ENCODE data around the gene USP5.

DNA sequence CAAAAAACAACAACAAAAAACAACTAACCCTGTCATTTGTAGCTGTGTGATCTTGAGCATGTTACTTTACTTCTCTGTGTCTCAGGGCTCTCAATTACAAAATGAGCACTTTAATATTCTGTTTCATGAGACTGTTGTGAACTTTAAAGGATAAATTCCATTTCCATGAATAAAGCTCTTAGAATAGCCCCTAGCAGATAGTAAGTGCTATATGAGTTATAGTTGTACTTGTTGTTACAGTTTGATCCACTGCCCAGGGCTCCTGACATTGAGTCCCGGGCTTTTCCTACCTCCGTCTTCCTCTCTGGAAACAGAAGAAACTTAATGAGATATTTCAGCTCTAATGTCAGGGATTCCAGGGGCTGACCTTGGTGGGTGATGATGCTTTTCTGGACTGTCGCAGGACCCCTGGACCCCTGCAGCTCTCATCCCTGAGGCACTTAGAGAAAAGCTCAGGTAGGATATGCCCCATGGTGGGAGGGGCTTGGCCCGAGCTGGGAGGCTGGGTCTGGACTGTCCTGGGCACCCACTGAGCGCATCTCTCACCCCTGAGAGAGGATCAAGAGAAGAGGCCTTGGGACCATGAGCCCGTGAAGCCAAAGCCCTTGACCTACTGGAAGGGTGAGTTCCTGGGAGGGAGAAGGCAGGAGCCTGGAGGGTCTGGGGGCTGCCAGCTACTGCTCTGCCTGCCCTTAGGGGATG lies 18.6 kb upstream of the USP5 start:
- no peak for TF ChIP-seq CTCF (IDR thresholded peaks at IDR 0.05)
- no peak for TF ChIP-seq EP300 (IDR thresholded peaks at IDR 0.05)
- no peak for TF ChIP-seq POLR2A (IDR thresholded peaks at IDR 0.05)

Measured in upper lobe of left lung (tissue), 4 donors.